HL-60 (cell line): ENCODE measurements around the gene PDGFRA.

Experiments
- DNase-seq, 2 experiments: peaks; one replicate each; pipeline ENCODE4 v3.0.0-alpha.2; 2010 to 2020; ENCODE audit warnings: low read depth in 1 of 2, low spot score in 1 of 2
- H3K27ac ChIP-seq: fragments of 250-450 bp; sonication (Bioruptor Pico); replicated peaks from 2 replicates; pipeline ENCODE4 v1.5.1; 2020; ENCODE audit warnings: mild to moderate bottlenecking, moderate library complexity
- H3K27me3 ChIP-seq: fragments of 250-450 bp; sonication (Bioruptor Pico); 2 replicates; pipeline ENCODE4 v1.5.1; 2021; ENCODE audit warnings: mild to moderate bottlenecking, moderate library complexity; ENCODE audit not compliant: insufficient read depth, poor library complexity, severe bottlenecking
- H3K4me3 ChIP-seq: replicated peaks from 2 replicates; pipeline ENCODE4 v1.5.1; 2011; ENCODE audit warnings: mild to moderate bottlenecking, control low read depth, low read length; ENCODE audit not compliant: insufficient read depth
- GABPA ChIP-seq: IDR thresholded peaks from 2 replicates; pipeline ENCODE4 v1.6.1; 2012; ENCODE audit warnings: low read depth
- POLR2AphosphoS5 ChIP-seq: IDR thresholded peaks from 2 replicates; pipeline ENCODE4 v1.6.1; 2012; ENCODE audit warnings: low read depth
- SPI1 ChIP-seq: IDR thresholded peaks from 2 replicates; pipeline ENCODE4 v1.6.1; 2012; ENCODE audit warnings: low read depth, mild to moderate bottlenecking, borderline replicate concordance
- TF ChIP-seq, protein P1 (sequence below): IDR thresholded peaks from 2 replicates; pipeline ENCODE4 v1.6.1; 2012; ENCODE audit warnings: low read depth; ENCODE audit not compliant: insufficient replicate concordance
- TF ChIP-seq, protein P2 (sequence below): IDR thresholded peaks from one replicate; pipeline ENCODE4 v1.5.1; 2011; ENCODE audit warnings: low read length, control low read depth, inconsistent platforms; ENCODE audit not compliant: insufficient read depth

The PDGFRA gene

DNA sequence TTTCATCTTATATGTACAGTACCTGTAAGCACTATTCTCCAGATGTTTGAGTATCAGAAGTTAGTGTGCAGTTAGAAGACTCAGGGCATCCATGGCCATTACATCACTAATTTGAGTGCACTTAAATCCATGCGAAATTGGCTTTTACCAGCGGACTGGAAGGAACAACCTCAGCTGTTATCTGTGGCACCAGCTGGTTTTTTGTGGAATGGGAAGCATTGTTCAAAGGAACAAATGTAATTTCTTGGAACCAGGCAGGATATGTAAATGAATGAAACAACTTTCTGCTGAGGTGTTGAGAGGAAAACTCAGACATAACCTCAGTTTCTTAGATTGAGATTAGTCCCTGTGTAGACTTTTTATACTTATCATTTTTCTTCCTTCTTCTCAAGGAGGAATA lies 60.2 kb downstream of the PDGFRA start:
- no peak overlapping the region for H3K27ac ChIP-seq
- no peak for DNase-seq
- no peak overlapping the region for H3K4me3 ChIP-seq
- TF ChIP-seq SPI1 (no peak), GABPA (no peak), POLR2AphosphoS5 (no peak)
- TF ChIP-seq, protein P1, sequence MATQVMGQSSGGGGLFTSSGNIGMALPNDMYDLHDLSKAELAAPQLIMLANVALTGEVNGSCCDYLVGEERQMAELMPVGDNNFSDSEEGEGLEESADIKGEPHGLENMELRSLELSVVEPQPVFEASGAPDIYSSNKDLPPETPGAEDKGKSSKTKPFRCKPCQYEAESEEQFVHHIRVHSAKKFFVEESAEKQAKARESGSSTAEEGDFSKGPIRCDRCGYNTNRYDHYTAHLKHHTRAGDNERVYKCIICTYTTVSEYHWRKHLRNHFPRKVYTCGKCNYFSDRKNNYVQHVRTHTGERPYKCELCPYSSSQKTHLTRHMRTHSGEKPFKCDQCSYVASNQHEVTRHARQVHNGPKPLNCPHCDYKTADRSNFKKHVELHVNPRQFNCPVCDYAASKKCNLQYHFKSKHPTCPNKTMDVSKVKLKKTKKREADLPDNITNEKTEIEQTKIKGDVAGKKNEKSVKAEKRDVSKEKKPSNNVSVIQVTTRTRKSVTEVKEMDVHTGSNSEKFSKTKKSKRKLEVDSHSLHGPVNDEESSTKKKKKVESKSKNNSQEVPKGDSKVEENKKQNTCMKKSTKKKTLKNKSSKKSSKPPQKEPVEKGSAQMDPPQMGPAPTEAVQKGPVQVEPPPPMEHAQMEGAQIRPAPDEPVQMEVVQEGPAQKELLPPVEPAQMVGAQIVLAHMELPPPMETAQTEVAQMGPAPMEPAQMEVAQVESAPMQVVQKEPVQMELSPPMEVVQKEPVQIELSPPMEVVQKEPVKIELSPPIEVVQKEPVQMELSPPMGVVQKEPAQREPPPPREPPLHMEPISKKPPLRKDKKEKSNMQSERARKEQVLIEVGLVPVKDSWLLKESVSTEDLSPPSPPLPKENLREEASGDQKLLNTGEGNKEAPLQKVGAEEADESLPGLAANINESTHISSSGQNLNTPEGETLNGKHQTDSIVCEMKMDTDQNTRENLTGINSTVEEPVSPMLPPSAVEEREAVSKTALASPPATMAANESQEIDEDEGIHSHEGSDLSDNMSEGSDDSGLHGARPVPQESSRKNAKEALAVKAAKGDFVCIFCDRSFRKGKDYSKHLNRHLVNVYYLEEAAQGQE, result no peak
- TF ChIP-seq, protein P2, sequence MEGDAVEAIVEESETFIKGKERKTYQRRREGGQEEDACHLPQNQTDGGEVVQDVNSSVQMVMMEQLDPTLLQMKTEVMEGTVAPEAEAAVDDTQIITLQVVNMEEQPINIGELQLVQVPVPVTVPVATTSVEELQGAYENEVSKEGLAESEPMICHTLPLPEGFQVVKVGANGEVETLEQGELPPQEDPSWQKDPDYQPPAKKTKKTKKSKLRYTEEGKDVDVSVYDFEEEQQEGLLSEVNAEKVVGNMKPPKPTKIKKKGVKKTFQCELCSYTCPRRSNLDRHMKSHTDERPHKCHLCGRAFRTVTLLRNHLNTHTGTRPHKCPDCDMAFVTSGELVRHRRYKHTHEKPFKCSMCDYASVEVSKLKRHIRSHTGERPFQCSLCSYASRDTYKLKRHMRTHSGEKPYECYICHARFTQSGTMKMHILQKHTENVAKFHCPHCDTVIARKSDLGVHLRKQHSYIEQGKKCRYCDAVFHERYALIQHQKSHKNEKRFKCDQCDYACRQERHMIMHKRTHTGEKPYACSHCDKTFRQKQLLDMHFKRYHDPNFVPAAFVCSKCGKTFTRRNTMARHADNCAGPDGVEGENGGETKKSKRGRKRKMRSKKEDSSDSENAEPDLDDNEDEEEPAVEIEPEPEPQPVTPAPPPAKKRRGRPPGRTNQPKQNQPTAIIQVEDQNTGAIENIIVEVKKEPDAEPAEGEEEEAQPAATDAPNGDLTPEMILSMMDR, result no peak
- H3K27me3 ChIP-seq, result no peaks in the 10 kb centered on the region

DNA sequence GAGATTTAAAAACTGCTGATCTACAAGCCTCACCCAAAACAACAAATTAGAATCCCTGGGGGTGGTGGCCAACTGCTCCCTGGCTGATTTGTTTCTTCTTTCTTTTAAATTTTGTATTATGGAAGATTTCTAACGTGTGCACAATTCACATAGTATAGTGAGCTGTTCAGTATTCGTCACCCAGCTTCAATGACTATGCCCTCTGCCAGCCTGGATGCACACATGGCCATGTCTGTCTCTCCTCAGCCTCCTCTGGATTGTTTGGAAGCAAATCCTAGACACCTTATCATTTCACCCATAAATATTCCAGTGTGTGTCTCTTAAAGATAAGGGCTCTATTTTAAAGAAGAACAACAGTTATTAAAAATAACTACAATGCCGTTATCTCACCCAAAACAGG lies 61.9 kb downstream of the PDGFRA start:
- Histone ChIP-seq H3K27ac (no peak overlapping the region), H3K27me3 (no peaks in the 10 kb centered on the region), H3K4me3 (no peak overlapping the region)
- DNase-seq, result no peak
- TF ChIP-seq GABPA (no peak), SPI1 (no peak), POLR2AphosphoS5 (no peak)
- TF ChIP-seq, protein P1, result no peak
- TF ChIP-seq, protein P2, result no peak

DNA sequence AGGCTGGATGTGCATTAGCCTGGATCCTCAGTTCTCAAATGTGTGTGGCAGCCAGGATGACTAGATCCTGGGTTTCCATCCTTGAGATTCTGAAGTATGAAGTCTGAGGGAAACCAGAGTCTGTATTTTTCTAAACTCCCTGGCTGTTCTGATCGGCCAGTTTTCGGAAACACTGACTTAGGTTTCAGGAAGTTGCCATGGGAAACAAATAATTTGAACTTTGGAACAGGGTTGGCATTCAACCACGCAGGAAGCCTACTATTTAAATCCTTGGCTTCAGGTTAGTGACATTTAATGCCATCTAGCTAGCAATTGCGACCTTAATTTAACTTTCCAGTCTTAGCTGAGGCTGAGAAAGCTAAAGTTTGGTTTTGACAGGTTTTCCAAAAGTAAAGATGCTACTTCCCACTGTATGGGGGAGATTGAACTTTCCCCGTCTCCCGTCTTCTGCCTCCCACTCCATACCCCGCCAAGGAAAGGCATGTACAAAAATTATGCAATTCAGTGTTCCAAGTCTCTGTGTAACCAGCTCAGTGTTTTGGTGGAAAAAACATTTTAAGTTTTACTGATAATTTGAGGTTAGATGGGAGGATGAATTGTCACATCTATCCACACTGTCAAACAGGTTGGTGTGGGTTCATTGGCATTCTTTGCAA lies 67.6 kb downstream of the PDGFRA start:
- DNase-seq, result no peak
- Histone ChIP-seq H3K27me3 (no peaks in the 10 kb centered on the region), H3K4me3 (no peak overlapping the region), H3K27ac (no peak overlapping the region)
- TF ChIP-seq GABPA, result no peak
- TF ChIP-seq, protein P1, result no peak
- TF ChIP-seq, protein P2, result no peak
- TF ChIP-seq SPI1, result no peak
- no peak for TF ChIP-seq POLR2AphosphoS5
